Measurements from ENCODE around the gene PCIF1.
"Not testable (repeated sequence)": the region's sequence is repeated elsewhere in the genome, so short reads cannot be mapped to it uniquely, and the experiment has no call there.

The PCIF1 gene

DNA sequence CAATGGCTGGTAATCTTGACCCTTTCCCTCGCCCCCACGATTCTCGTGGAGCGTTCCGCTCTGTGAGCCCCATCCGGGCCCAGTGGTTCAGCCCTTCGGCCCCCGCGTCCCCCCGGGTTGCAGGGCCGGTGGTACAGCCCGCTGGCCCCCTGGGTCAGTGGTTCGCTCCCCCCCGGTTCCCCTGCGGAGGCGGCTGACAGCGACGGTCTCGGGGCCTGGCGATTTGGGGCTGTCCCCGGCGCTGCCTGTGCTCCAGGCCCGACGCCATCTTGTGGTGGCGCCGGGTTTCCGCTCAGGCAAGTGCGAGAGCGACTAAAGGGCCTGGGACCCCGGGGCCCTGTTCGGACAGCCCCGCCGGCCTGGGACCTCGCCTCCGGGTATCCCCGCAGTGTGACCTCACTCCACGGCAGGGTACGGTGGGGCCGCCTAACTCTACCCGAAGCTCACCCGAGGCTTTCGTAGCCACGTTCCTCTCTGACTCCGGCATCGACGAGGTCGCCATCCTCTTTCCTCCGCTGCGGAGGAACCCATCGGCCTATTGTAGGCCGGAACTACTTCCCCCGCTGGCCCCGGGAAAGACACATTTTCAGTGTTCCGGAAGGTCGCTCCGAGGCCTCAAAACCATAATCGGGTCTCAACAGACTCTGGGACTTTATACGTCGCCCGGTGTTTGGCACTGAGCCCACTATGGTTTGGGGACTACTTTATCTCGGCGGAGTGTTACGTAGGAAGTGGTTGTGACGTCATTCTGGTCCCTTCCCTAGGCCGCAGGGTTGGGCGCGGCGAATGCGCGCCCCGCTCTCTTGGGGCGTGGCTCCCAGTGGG, 37.4 kb downstream of the PCIF1 start, which contains the start of gene ZNF335:
Gene ZNF335, minus strand, starts transcription at position 529 of the 825 bp plus-strand sequence. CDS start 793 bp downstream, outside the sequence.
- peaks cover 11% of the 10 kb centered on the region for H3K36me3 Mint-ChIP-seq (ENCODE audit: low read depth)

GRCh38 chr20:45972500-45973183, 38.2 kb downstream of the PCIF1 start:
- peaks cover 4% of the 10 kb centered on the region for H3K36me3 Mint-ChIP-seq (ENCODE audit: low read depth)
- peak overlapping the region; percentile 99 for H3K27ac Mint-ChIP-seq
- H3K27me3 Mint-ChIP-seq: peaks cover 2% of the 10 kb centered on the region
- peak overlapping the region; percentile 93 for H3K4me3 Mint-ChIP-seq
- peaks cover 22% of the 10 kb centered on the region for H3K4me1 Mint-ChIP-seq (ENCODE audit: low read depth)
- H3K9me3 Mint-ChIP-seq: no peaks in the 10 kb centered on the region

More for the DNA sequence above, 37.4 kb downstream of the PCIF1 start, which contains the start of gene ZNF335:
- Mint-ChIP-seq H3K27ac (peak within 1 kb of the TSS; percentile 99), H3K4me3 (peak within 1 kb of the TSS; percentile 93), H3K9me3 (no peaks in the 10 kb centered on the region), H3K4me1 (ENCODE audit: low read depth) (peaks cover 22% of the 10 kb centered on the region), H3K27me3 (peaks cover 2% of the 10 kb centered on the region)

GRCh38 chr20:45974896-45975565, 40.5 kb downstream of the PCIF1 start:
- peaks cover 2% of the 10 kb centered on the region for H3K27me3 Mint-ChIP-seq
- H3K36me3 Mint-ChIP-seq (ENCODE audit: low read depth): peaks cover 3% of the 10 kb centered on the region
- H3K27ac Mint-ChIP-seq: no peak overlapping the region

DNA sequence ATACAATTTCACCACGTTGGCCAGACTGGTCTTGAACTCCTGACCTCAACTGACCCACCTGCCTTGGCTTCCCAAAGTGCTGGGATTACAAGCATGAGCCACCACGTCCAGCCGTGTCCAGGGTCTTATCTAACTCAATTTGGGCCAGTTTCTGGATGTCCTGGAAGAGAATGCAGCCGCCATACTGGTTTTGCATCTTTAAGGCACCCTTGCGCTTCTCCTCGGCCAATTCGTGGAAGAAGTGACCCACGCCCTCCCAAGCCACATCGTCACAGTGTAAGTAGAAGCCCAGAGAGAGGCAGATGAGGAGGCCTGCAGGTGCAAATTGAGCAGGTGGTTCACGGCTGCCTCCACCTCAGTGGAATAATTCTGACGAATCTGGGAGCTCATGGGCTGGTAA, 41.2 kb downstream of the PCIF1 start:
- H3K36me3 Mint-ChIP-seq (ENCODE audit: low read depth): no peaks in the 10 kb centered on the region
- H3K27me3 Mint-ChIP-seq: peaks cover 2% of the 10 kb centered on the region
- H3K9me3 Mint-ChIP-seq: no peaks in the 10 kb centered on the region
- no peak overlapping the region for H3K27ac Mint-ChIP-seq
- H3K4me3 Mint-ChIP-seq: no peak overlapping the region
- H3K4me1 Mint-ChIP-seq (ENCODE audit: low read depth): peaks cover 8% of the 10 kb centered on the region

More at GRCh38 chr20:45974896-45975565, 40.5 kb downstream of the PCIF1 start:
- H3K4me1 Mint-ChIP-seq (ENCODE audit: low read depth): peaks cover 13% of the 10 kb centered on the region
- H3K4me3 Mint-ChIP-seq: no peak overlapping the region
- H3K9me3 Mint-ChIP-seq: no peaks in the 10 kb centered on the region

DNA sequence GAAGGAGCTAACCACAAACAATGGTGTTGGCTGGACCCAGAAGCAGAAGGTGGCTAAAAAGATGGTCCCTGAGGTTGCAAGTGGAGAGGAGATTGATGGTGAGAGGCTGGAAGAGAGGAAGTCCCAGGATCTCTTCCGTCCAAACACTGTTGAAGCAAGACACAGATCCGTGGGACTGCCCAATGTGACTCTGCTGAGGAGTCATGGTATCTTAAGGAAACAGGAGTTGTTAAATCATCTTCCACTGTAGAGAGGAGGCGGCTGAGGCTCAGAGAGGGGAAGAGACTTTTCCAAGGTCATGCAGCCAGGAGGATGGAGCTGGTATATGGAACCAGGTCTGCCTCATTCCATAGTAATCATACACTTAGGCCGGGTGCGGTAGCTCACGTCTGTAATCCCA, 41.6 kb downstream of the PCIF1 start:
- Mint-ChIP-seq H3K4me3 (no peak overlapping the region), H3K27ac (no peak overlapping the region), H3K36me3 (ENCODE audit: low read depth) (no peaks in the 10 kb centered on the region), H3K4me1 (ENCODE audit: low read depth) (peaks cover 8% of the 10 kb centered on the region), H3K9me3 (no peaks in the 10 kb centered on the region), H3K27me3 (peaks cover 2% of the 10 kb centered on the region)

GRCh38 chr20:45981261-45981660, 46.8 kb downstream of the PCIF1 start:
- H3K4me3 Mint-ChIP-seq: no peak overlapping the region
- H3K36me3 Mint-ChIP-seq (ENCODE audit: low read depth): no peaks in the 10 kb centered on the region
- peaks cover 6% of the 10 kb centered on the region for H3K27me3 Mint-ChIP-seq
- no peak overlapping the region for H3K27ac Mint-ChIP-seq
- no peaks in the 10 kb centered on the region for H3K4me1 Mint-ChIP-seq (ENCODE audit: low read depth)
- H3K9me3 Mint-ChIP-seq: no peaks in the 10 kb centered on the region

DNA sequence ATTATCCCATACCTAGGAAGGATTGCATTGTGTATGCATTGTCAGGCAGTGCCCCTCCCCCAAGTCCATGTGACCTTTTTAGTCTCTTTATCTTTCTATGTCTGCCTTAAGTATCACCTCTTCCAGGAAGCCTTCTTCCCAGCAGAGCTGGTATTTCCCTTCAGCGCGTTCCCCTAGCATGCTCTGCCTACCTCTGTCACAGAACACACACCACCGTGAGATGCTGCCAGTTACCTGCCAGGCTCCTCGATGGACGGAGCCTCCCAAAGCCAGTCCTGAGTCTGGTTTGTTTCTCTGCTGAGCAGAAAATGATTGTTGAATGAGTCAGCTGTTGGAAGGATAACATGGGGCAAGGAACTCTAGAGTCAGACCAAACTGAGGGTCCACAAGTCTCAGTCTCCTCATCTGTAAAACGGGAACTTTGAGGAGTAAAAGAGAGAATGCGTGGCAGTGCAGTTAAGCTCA, 48.8 kb downstream of the PCIF1 start:
- no peaks in the 10 kb centered on the region for H3K36me3 Mint-ChIP-seq (ENCODE audit: low read depth)
- no peaks in the 10 kb centered on the region for H3K4me1 Mint-ChIP-seq (ENCODE audit: low read depth)
- peaks cover 4% of the 10 kb centered on the region for H3K27me3 Mint-ChIP-seq
- no peaks in the 10 kb centered on the region for H3K9me3 Mint-ChIP-seq
- no peak overlapping the region for H3K27ac Mint-ChIP-seq
- H3K4me3 Mint-ChIP-seq: no peak overlapping the region

DNA sequence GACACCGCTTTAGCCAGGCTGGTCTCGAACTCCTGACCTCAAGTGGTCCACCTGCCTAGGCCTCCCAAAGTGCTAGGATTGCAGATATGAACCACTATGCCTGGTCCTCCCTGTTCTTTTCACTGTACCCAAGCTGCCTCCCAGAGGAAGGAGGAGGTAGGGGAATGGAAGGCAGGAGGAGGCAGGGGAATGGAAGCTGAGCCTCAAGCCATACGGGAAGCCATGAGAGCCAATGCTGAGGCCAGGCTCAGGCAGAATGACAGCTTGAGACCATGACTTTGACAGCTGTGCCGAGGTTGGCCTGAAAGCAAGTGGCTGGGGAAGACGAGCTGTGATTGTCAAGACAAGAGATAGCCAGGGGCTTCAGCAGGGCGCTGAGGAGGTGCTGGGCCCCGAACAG, 51.1 kb downstream of the PCIF1 start:
- no peak overlapping the region for H3K27ac Mint-ChIP-seq
- H3K4me1 Mint-ChIP-seq (ENCODE audit: low read depth): no peaks in the 10 kb centered on the region
- H3K27me3 Mint-ChIP-seq: peaks cover 4% of the 10 kb centered on the region
- no peaks in the 10 kb centered on the region for H3K9me3 Mint-ChIP-seq
- H3K36me3 Mint-ChIP-seq (ENCODE audit: low read depth): no peaks in the 10 kb centered on the region
- no peak overlapping the region for H3K4me3 Mint-ChIP-seq

- no peaks in the 10 kb centered on the region for H3K36me3 Mint-ChIP-seq (ENCODE audit: low read depth)
- H3K4me3 Mint-ChIP-seq: no peak overlapping the region
- peaks cover 4% of the 10 kb centered on the region for H3K27me3 Mint-ChIP-seq
- no peak overlapping the region for H3K27ac Mint-ChIP-seq
- no peaks in the 10 kb centered on the region for H3K9me3 Mint-ChIP-seq
- H3K4me1 Mint-ChIP-seq (ENCODE audit: low read depth): no peaks in the 10 kb centered on the region
These were observed 52.8 kb downstream of the PCIF1 start for GRCh38 chr20:45987108-45987780.

- not testable (repeated sequence) for H3K27ac Mint-ChIP-seq; H3K4me3 Mint-ChIP-seq; H3K27me3 Mint-ChIP-seq; H3K36me3 Mint-ChIP-seq (ENCODE audit: low read depth); H3K9me3 Mint-ChIP-seq; H3K4me1 Mint-ChIP-seq (ENCODE audit: low read depth)
These were observed 54.3 kb downstream of the PCIF1 start for GRCh38 chr20:45988830-45989229.

GRCh38 chr20:45991616-45992015, 57.1 kb downstream of the PCIF1 start:
- Mint-ChIP-seq H3K4me1 (ENCODE audit: low read depth) (peaks cover 11% of the 10 kb centered on the region), H3K36me3 (ENCODE audit: low read depth) (no peaks in the 10 kb centered on the region), H3K9me3 (no peaks in the 10 kb centered on the region), H3K27ac (no peak overlapping the region), H3K4me3 (no peak overlapping the region), H3K27me3 (peaks cover 4% of the 10 kb centered on the region)

DNA sequence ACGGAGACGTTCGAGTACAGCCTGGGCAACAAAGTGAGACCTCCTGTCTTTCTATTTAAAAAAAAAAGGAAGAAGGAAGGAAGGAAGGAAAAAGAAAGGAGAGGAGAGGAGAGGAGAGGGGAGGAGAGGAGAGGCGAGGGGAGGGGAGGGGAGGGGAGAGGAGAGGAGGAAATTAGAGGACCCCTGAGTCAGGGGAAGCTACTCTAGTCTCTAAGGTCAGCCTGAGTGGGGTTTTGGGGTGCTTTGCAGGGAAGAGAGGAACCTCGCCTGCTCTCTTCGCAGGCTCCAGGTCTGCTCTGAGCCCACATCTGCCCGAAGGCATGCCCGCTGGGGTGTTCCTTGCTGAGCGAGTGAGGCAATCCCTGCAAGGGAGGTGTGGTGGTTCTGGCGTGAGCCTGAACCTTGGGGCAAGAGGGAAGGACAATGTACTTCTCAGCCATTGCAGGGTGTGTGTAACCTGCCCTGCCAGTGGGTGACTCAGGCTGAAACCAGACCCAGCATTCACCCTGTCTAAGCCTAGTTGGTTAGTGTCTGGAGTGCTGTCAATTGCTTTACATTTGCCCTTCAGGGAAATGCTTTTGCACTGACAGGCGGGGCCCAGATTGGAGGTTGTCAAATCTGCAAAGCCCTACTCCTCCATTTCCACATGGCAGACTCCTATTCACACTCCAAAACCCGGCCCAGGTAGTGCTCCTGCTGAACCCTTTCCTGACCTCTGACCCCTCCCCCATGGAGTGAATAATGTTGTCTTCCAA, 58.9 kb downstream of the PCIF1 start:
- Mint-ChIP-seq H3K27ac (no peak overlapping the region), H3K9me3 (no peaks in the 10 kb centered on the region), H3K27me3 (peaks cover 8% of the 10 kb centered on the region), H3K4me1 (ENCODE audit: low read depth) (peaks cover 22% of the 10 kb centered on the region), H3K4me3 (no peak overlapping the region), H3K36me3 (ENCODE audit: low read depth) (no peaks in the 10 kb centered on the region)

DNA sequence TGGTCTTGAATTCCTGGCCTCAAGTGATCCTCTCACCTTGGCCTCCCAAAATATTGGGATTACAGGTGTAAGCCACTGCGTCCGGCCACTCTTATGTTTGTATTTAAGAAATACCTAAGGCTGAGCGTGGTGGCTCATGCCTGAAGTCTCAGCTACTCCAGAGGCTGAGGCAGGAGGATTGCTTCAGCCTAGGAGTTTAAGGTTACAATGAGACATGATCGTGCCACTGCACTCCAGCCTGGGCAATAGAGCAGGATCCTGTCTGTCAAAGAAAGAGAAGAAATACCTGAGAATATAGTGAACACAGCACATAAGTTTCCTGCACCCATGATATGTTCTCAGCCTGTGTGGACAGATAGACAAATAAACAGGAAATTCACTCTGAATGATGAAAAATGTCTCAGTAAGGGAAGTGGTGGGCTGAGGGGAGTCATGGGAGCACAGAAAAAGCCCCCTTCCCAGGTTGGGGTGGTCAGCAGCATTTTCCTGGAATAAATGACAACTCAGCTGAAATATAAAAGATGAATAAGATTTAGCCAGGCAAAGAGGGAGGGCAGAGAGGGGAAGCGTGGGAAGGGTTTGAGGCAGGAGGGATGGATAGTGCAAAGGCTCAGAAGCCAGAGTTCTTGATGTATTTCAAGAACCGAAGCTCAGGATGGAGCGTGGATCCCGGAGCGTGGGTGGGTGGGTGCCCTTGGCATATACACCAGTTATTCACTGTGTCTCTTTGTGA, 60.4 kb downstream of the PCIF1 start:
- Mint-ChIP-seq H3K4me1 (ENCODE audit: low read depth) (peaks cover 37% of the 10 kb centered on the region), H3K36me3 (ENCODE audit: low read depth) (no peaks in the 10 kb centered on the region), H3K27ac (no peak overlapping the region), H3K27me3 (peaks cover 8% of the 10 kb centered on the region), H3K9me3 (no peaks in the 10 kb centered on the region), H3K4me3 (no peak overlapping the region)

Measured in stimulated activated naive CD8-positive, alpha-beta T cell treated with anti-CD3 and anti-CD28 coated beads, Interleukin-15, Interleukin-2, amounts not matched to agents 100 ng/mL and 50 ng/mL, for 24 hours (primary cell).